ENCODE results near the gene GPATCH1.

GPATCH1 gene

DNA sequence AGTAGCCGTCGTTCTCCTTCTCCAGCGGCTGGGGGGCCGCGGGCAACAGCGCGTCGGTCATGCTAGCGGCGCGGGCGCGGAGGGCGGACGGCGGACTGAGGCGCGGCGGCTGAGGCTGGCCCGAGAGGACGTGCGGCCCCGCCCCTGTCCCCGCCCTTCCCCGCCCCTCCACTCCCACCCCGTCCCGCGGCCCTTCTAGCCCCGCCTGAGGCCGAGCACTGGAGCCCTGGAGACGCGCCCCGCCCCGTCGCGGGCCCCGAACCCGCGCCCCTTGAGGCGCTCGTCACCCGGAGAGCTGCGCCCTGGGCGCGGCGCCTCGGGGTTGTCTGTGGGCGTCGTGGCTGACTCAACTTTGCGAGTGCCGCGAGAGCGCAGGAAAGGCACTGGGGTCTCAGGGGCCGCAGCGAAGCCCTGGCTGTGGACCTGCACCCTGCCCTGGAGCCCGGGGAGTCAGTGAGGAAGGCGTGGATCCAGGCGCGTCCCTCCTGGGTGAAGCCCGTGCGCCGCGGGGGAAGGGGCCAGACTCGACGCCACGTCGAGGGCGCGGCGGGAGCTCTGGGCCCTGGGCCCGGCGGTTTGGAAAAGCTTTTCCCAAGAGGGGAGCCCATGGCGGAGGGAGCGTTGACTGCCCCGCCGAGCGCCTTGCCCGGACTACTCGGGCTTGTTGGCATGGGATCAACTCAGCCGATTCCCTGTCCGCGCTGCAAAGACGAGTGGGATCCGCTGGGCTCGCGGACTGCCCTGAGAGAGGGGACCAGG lies 16.0 kb upstream of the GPATCH1 start, which contains the start of gene RHPN2:
TSS of gene RHPN2 (minus strand) at position 97 of the 759 bp plus-strand sequence. CDS start at position 61, 36 bp downstream.
- H3K4me2 ChIP-seq (ENCODE audit: low read length), result peak within 1 kb of the TSS; percentile 92
- peaks cover 9% of the 10 kb centered on the region for H3K79me2 ChIP-seq (ENCODE audit: control insufficient read depth, insufficient read depth, low read length)
- H3K4me1 ChIP-seq (ENCODE audit: control insufficient read depth, low read depth, low read length), result no peaks in the 10 kb centered on the region
- peak within 1 kb of the TSS; percentile 26 for H3K4ac ChIP-seq (ENCODE audit: low read depth, low read length)
- peak within 1 kb of the TSS; percentile 70 for H3K9ac ChIP-seq (ENCODE audit: low read length)
- no peak within 1 kb of the TSS for H2BK5ac ChIP-seq (ENCODE audit: low read length)
- WGBS (ENCODE audit: extremely low coverage, insufficient coverage, low lambda C conversion rate), result no CpG with 5 or more reads among the region's 86 CpGs
- H2BK120ac ChIP-seq (ENCODE audit: low read depth, low read length), result no peak within 1 kb of the TSS
- H4K8ac ChIP-seq (ENCODE audit: low read depth, low read length), result no peak within 1 kb of the TSS
- H3K79me1 ChIP-seq (ENCODE audit: low read length), result peaks cover 6% of the 10 kb centered on the region
- no peak within 1 kb of the TSS for H2AK5ac ChIP-seq (ENCODE audit: low read length)
- no peak within 1 kb of the TSS for H4K5ac ChIP-seq (ENCODE audit: low read length)
- H3K27ac ChIP-seq (ENCODE audit: low read depth, low read length), result no peak within 1 kb of the TSS
- H3K56ac ChIP-seq (ENCODE audit: low read length), result peak within 1 kb of the TSS; percentile 90
- H3K18ac ChIP-seq (ENCODE audit: low read length), result peak within 1 kb of the TSS; percentile 45
- H3K36me3 ChIP-seq (ENCODE audit: control insufficient read depth, insufficient read depth, low read length), result no peaks in the 10 kb centered on the region
- no peak within 1 kb of the TSS for H3K23ac ChIP-seq (ENCODE audit: low read length)
- no peak within 1 kb of the TSS for H2BK15ac ChIP-seq (replicated peaks; ENCODE audit: low read depth)
- peak within 1 kb of the TSS; percentile 62 for H3K4me3 ChIP-seq (ENCODE audit: low read length)
- H3K27me3 ChIP-seq (ENCODE audit: insufficient read depth, low read length, poor library complexity), result no peaks in the 10 kb centered on the region
- DNase-seq, result peak; percentile 74

DNA sequence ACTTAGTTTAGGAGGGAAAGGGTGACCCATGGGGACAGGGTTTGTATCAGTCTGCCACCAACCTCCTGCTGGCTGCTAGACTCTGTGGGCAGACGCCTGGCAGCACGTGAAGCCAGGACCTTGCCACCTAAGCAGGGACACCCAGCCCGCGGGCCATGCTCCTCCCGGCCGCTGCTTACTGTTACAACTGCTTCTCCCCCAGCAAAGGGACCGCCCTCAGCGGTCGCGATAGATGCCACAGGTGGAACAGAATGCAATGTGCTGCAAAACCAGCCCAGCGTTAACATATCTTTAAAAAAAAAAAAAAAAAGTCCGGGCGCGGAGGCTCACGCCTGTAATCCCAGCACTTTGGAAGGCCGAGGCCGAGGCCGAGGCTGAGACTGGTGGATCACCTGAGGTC lies 14.4 kb upstream of the GPATCH1 start:
- Histone ChIP-seq H3K79me1 (ENCODE audit: low read length) (no peaks in the 10 kb centered on the region), H3K4me3 (ENCODE audit: low read length) (no peak overlapping the region), H3K79me2 (ENCODE audit: control insufficient read depth, insufficient read depth, low read length) (peaks cover 2% of the 10 kb centered on the region), H2BK120ac (ENCODE audit: low read depth, low read length) (no peak overlapping the region), H3K23ac (ENCODE audit: low read length) (no peak overlapping the region), H2AK5ac (ENCODE audit: low read length) (no peak overlapping the region), H3K27ac (ENCODE audit: low read depth, low read length) (no peak overlapping the region), H4K8ac (ENCODE audit: low read depth, low read length) (no peak overlapping the region), H3K56ac (ENCODE audit: low read length) (no peak overlapping the region), H2BK5ac (ENCODE audit: low read length) (no peak overlapping the region), H2BK15ac (replicated peaks; ENCODE audit: low read depth) (no peak overlapping the region), H3K9ac (ENCODE audit: low read length) (no peak overlapping the region), H4K5ac (ENCODE audit: low read length) (no peak overlapping the region), H3K18ac (ENCODE audit: low read length) (no peak overlapping the region), H3K4ac (ENCODE audit: low read depth, low read length) (no peak overlapping the region), H3K4me1 (ENCODE audit: control insufficient read depth, low read depth, low read length) (no peaks in the 10 kb centered on the region), H3K36me3 (ENCODE audit: control insufficient read depth, insufficient read depth, low read length) (no peaks in the 10 kb centered on the region), H3K4me2 (ENCODE audit: low read length) (no peak overlapping the region), H3K27me3 (ENCODE audit: insufficient read depth, low read length, poor library complexity) (no peaks in the 10 kb centered on the region)
- no CpG with 5 or more reads among the region's 18 CpGs for WGBS (ENCODE audit: extremely low coverage, insufficient coverage, low lambda C conversion rate)
- DNase-seq, result no peak

DNA sequence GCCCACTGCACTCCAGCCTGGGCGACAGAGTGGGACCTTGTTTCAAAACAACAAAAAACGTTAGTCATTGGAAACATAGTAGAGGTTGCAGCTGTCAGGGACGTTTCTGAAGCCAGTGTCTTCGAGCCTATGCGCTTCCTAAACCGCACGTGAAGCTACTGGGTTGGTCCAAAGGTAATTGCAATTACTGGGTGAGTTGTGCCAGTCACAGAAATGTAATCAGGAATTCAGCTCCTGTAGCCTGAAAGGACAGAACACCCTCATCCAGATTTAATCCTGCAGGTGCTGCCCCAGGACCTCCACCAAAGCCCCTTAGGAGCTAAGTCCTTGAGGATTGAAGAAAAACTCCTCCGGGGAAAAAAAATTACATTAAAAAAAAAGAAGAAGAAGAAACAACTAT lies 13.9 kb upstream of the GPATCH1 start:
- H2BK120ac ChIP-seq (ENCODE audit: low read depth, low read length), result no peak overlapping the region
- no peak for DNase-seq

DNA sequence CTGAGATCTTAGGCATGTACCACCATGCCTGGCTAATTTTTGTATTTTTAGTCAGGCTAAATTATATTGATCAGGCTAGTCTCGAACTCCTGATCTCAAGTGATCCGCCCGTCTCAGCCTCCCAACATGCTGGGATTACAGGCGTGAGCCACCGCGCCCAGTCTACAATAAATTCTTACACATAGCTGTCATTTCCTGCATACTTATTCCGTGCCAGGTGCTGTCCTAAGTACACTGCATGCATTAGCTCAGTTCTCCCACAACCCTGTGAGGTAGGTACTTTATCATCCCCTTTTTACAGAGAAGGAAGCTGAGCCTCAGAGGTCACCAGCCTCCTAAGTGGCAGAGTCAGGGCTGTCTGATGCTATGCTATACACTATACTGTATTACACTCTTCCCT lies 9.1 kb upstream of the GPATCH1 start:
- no peak for DNase-seq
- Histone ChIP-seq H3K4me1 (ENCODE audit: control insufficient read depth, low read depth, low read length) (no peaks in the 10 kb centered on the region), H3K4me2 (ENCODE audit: low read length) (no peak overlapping the region), H3K36me3 (ENCODE audit: control insufficient read depth, insufficient read depth, low read length) (no peaks in the 10 kb centered on the region), H2AK5ac (ENCODE audit: low read length) (no peak overlapping the region), H3K9ac (ENCODE audit: low read length) (no peak overlapping the region), H3K56ac (ENCODE audit: low read length) (no peak overlapping the region), H3K23ac (ENCODE audit: low read length) (no peak overlapping the region), H3K27ac (ENCODE audit: low read depth, low read length) (no peak overlapping the region), H3K4ac (ENCODE audit: low read depth, low read length) (no peak overlapping the region), H4K5ac (ENCODE audit: low read length) (no peak overlapping the region), H2BK5ac (ENCODE audit: low read length) (no peak overlapping the region), H3K4me3 (ENCODE audit: low read length) (no peak overlapping the region), H3K18ac (ENCODE audit: low read length) (no peak overlapping the region), H3K27me3 (ENCODE audit: insufficient read depth, low read length, poor library complexity) (no peaks in the 10 kb centered on the region), H2BK15ac (replicated peaks; ENCODE audit: low read depth) (no peak overlapping the region), H3K79me2 (ENCODE audit: control insufficient read depth, insufficient read depth, low read length) (no peaks in the 10 kb centered on the region), H3K79me1 (ENCODE audit: low read length) (no peaks in the 10 kb centered on the region), H2BK120ac (ENCODE audit: low read depth, low read length) (no peak overlapping the region), H4K8ac (ENCODE audit: low read depth, low read length) (no peak overlapping the region)
- no CpG with 5 or more reads among the region's 7 CpGs for WGBS (ENCODE audit: extremely low coverage, insufficient coverage, low lambda C conversion rate)

More for the DNA sequence above, 13.9 kb upstream of the GPATCH1 start:
- H3K79me2 ChIP-seq (ENCODE audit: control insufficient read depth, insufficient read depth, low read length), result peaks cover 2% of the 10 kb centered on the region
- no peak overlapping the region for H3K4me2 ChIP-seq (ENCODE audit: low read length)
- H2BK15ac ChIP-seq (replicated peaks; ENCODE audit: low read depth), result no peak overlapping the region
- no peak overlapping the region for H4K8ac ChIP-seq (ENCODE audit: low read depth, low read length)
- no peak overlapping the region for H2BK5ac ChIP-seq (ENCODE audit: low read length)
- H3K27me3 ChIP-seq (ENCODE audit: insufficient read depth, low read length, poor library complexity), result no peaks in the 10 kb centered on the region
- no peak overlapping the region for H3K4ac ChIP-seq (ENCODE audit: low read depth, low read length)
- H3K36me3 ChIP-seq (ENCODE audit: control insufficient read depth, insufficient read depth, low read length), result no peaks in the 10 kb centered on the region
- no peak overlapping the region for H3K56ac ChIP-seq (ENCODE audit: low read length)
- no peak overlapping the region for H3K9ac ChIP-seq (ENCODE audit: low read length)
- no CpG with 5 or more reads among the region's 8 CpGs for WGBS (ENCODE audit: extremely low coverage, insufficient coverage, low lambda C conversion rate)
- H2AK5ac ChIP-seq (ENCODE audit: low read length), result no peak overlapping the region
- H3K23ac ChIP-seq (ENCODE audit: low read length), result no peak overlapping the region
- no peak overlapping the region for H3K4me3 ChIP-seq (ENCODE audit: low read length)
- H3K79me1 ChIP-seq (ENCODE audit: low read length), result no peaks in the 10 kb centered on the region
- no peak overlapping the region for H3K27ac ChIP-seq (ENCODE audit: low read depth, low read length)
- H3K18ac ChIP-seq (ENCODE audit: low read length), result no peak overlapping the region
- no peak overlapping the region for H4K5ac ChIP-seq (ENCODE audit: low read length)
- no peaks in the 10 kb centered on the region for H3K4me1 ChIP-seq (ENCODE audit: control insufficient read depth, low read depth, low read length)

DNA sequence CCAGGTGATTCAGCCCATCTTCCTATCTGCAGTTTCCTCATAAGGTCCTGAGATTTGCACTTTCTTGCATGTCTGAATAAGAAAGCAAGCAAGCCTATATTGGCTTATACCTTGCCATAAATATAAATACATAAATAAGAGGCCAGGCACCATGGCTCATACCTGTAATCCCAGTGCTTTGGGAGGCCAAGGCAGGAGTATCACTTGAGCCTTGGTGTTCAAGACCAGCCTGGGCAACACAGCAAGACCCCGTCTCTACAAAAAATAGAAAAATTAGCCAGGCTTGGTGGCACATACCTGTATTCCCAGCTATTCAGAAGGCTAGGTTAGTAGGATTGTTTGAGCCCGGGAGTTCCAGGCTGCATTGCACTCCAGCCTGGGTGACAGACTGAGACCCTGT lies 5.5 kb upstream of the GPATCH1 start:
- Histone ChIP-seq H3K4ac (ENCODE audit: low read depth, low read length) (no peak overlapping the region), H2BK5ac (ENCODE audit: low read length) (no peak overlapping the region), H2AK5ac (ENCODE audit: low read length) (no peak overlapping the region), H3K23ac (ENCODE audit: low read length) (no peak overlapping the region), H3K9ac (ENCODE audit: low read length) (no peak overlapping the region), H3K36me3 (ENCODE audit: control insufficient read depth, insufficient read depth, low read length) (no peaks in the 10 kb centered on the region), H4K5ac (ENCODE audit: low read length) (no peak overlapping the region), H3K4me1 (ENCODE audit: control insufficient read depth, low read depth, low read length) (no peaks in the 10 kb centered on the region), H3K27me3 (ENCODE audit: insufficient read depth, low read length, poor library complexity) (no peaks in the 10 kb centered on the region), H2BK15ac (replicated peaks; ENCODE audit: low read depth) (no peak overlapping the region), H3K79me1 (ENCODE audit: low read length) (no peaks in the 10 kb centered on the region), H3K18ac (ENCODE audit: low read length) (no peak overlapping the region), H3K27ac (ENCODE audit: low read depth, low read length) (no peak overlapping the region), H4K8ac (ENCODE audit: low read depth, low read length) (no peak overlapping the region), H3K79me2 (ENCODE audit: control insufficient read depth, insufficient read depth, low read length) (no peaks in the 10 kb centered on the region), H3K4me3 (ENCODE audit: low read length) (no peak overlapping the region), H3K56ac (ENCODE audit: low read length) (no peak overlapping the region), H3K4me2 (ENCODE audit: low read length) (no peak overlapping the region), H2BK120ac (ENCODE audit: low read depth, low read length) (no peak overlapping the region)
- no peak for DNase-seq
- no CpG with 5 or more reads among the region's 2 CpGs for WGBS (ENCODE audit: extremely low coverage, insufficient coverage, low lambda C conversion rate)
